Measurements from ENCODE around the gene AQP1. TPM values are rescaled to one million over a fixed set of nuclear protein-coding genes. Genes with fewer than 3 reads are reported as not detected.

AQP1 gene
- total RNA-seq, 1 donor from 2014 or later: 243 TPM

DNA sequence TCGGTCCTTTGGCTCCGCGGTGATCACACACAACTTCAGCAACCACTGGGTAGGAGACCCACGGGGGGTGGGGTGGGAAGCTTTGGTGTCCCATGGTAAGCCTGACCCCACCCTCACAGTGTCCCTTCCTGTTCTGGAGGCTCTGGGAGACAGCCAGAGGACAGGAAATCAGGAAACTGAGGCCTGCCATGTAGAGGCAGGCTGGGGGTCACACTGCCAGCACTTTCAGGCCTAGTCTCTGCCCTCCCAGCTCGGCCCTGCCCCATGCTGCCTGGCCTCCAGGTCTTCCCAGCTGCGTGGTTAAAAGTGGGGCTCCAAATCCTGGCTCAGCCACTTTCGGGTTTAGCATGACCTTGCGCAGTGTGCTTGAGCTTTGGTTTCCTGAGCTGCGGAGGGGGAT, 10.9 kb downstream of the AQP1 start:
- peak in 1 of 2 donors; percentile 70 for DNase-seq (ENCODE audit: extremely low spot score in 2 of 2)
- no peak for TF ChIP-seq POLR2AphosphoS5 (IDR thresholded peaks at IDR 0.05; ENCODE audit: insufficient read depth in 1 of 2, low read depth in 1 of 2)
- TF ChIP-seq CTCF (IDR thresholded peaks at IDR 0.05): no peak
- no peak for TF ChIP-seq POLR2A (IDR thresholded peaks at IDR 0.05)

DNA sequence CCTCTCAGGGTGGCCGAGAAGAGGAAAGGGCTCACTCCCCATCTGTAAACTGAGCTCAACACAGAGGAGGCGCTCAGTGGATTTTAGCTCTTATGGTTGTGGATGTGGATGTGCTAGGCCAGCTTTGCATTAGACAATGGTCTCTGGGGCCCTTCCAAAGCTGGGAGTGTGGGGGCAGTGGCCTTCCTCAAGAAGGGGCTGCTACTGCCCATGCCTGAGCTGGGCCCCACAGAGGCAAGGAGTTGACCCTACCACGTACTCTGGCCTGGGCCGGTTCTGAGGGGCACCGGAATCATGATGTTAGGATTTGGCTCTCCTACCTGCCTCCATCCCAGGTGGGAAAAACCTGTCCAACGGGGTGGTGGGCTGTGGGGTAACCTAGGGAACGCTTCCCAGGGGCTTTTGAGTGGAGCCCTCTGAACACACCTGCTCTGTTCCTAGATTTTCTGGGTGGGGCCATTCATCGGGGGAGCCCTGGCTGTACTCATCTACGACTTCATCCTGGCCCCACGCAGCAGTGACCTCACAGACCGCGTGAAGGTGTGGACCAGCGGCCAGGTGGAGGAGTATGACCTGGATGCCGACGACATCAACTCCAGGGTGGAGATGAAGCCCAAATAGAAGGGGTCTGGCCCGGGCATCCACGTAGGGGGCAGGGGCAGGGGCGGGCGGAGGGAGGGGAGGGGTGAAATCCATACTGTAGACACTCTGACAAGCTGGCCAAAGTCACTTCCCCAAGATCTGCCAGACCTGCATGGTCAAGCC, 11.5 kb downstream of the AQP1 start:
- Histone ChIP-seq H3K27ac (peak overlapping the region; percentile 65), H3K9me3 (no peaks in the 10 kb centered on the region), H3K4me3 (no peak overlapping the region), H3K36me3 (no peaks in the 10 kb centered on the region), H3K27me3 (no peaks in the 10 kb centered on the region), H3K4me1 (peaks cover 21% of the 10 kb centered on the region)
- DNase-seq (ENCODE audit: extremely low spot score in 2 of 2): peak; percentile 72 to 93
- intact Hi-C loops (cut with DNase I): no loop called here
- TF ChIP-seq POLR2A (IDR thresholded peaks at IDR 0.05) (no peak), POLR2AphosphoS5 (IDR thresholded peaks at IDR 0.05; ENCODE audit: insufficient read depth in 1 of 2, low read depth in 1 of 2) (no peak), CTCF (IDR thresholded peaks at IDR 0.05) (no peak)

More for the DNA sequence above, 10.9 kb downstream of the AQP1 start:
- H3K36me3 ChIP-seq: no peaks in the 10 kb centered on the region
- H3K27me3 ChIP-seq: no peaks in the 10 kb centered on the region
- intact Hi-C loops (cut with DNase I): no loop called here
- H3K4me1 ChIP-seq: peaks cover 21% of the 10 kb centered on the region
- H3K4me3 ChIP-seq: no peak overlapping the region
- peak overlapping the region; percentile 65 for H3K27ac ChIP-seq
- no peaks in the 10 kb centered on the region for H3K9me3 ChIP-seq

- Histone ChIP-seq H3K4me1 (peaks cover 21% of the 10 kb centered on the region), H3K4me3 (no peak overlapping the region), H3K27ac (no peak overlapping the region), H3K9me3 (no peaks in the 10 kb centered on the region), H3K27me3 (no peaks in the 10 kb centered on the region), H3K36me3 (no peaks in the 10 kb centered on the region)
- DNase-seq (ENCODE audit: extremely low spot score in 2 of 2): peak in 1 of 2 donors; percentile 79
- no peak for TF ChIP-seq CTCF (IDR thresholded peaks at IDR 0.05)
- no peak for TF ChIP-seq POLR2AphosphoS5 (IDR thresholded peaks at IDR 0.05; ENCODE audit: insufficient read depth in 1 of 2, low read depth in 1 of 2)
- TF ChIP-seq POLR2A (IDR thresholded peaks at IDR 0.05): no peak
- intact Hi-C loops (cut with DNase I): no loop called here
Measured at GRCh38 chr7:30923774-30924413, 12.2 kb downstream of the AQP1 start.

- no peaks in the 10 kb centered on the region for H3K36me3 ChIP-seq
- TF ChIP-seq POLR2A (IDR thresholded peaks at IDR 0.05) (no peak), CTCF (IDR thresholded peaks at IDR 0.05) (no peak), POLR2AphosphoS5 (IDR thresholded peaks at IDR 0.05; ENCODE audit: insufficient read depth in 1 of 2, low read depth in 1 of 2) (no peak)
Measured at GRCh38 chr7:30924624-30925023, 13.0 kb downstream of the AQP1 start.

DNA sequence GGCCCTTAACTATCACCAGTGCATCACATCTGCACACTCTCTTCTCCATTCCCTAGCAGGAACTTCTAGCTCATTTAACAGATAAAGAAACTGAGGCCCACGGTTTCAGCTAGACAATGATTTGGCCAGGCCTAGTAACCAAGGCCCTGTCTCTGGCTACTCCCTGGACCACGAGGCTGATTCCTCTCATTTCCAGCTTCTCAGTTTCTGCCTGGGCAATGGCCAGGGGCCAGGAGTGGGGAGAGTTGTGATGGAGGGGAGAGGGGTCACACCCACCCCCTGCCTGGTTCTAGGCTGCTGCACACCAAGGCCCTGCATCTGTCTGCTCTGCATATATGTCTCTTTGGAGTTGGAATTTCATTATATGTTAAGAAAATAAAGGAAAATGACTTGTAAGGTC, 13.5 kb downstream of the AQP1 start:
- H3K4me3 ChIP-seq: no peak overlapping the region
- H3K4me1 ChIP-seq: peaks cover 17% of the 10 kb centered on the region
- no peaks in the 10 kb centered on the region for H3K27me3 ChIP-seq
- peak in 1 of 2 donors; percentile 74 for DNase-seq (ENCODE audit: extremely low spot score in 2 of 2)
- TF ChIP-seq POLR2A (IDR thresholded peaks at IDR 0.05): no peak
- no peak for TF ChIP-seq CTCF (IDR thresholded peaks at IDR 0.05)
- no peak for TF ChIP-seq POLR2AphosphoS5 (IDR thresholded peaks at IDR 0.05; ENCODE audit: insufficient read depth in 1 of 2, low read depth in 1 of 2)
- intact Hi-C loops (cut with DNase I): no loop called here
- no peaks in the 10 kb centered on the region for H3K36me3 ChIP-seq
- no peak overlapping the region for H3K27ac ChIP-seq
- H3K9me3 ChIP-seq: no peaks in the 10 kb centered on the region

More at GRCh38 chr7:30924624-30925023, 13.0 kb downstream of the AQP1 start:
- Histone ChIP-seq H3K9me3 (no peaks in the 10 kb centered on the region), H3K27ac (no peak overlapping the region), H3K27me3 (no peaks in the 10 kb centered on the region), H3K4me1 (peaks cover 21% of the 10 kb centered on the region), H3K4me3 (no peak overlapping the region)
- intact Hi-C loops (cut with DNase I): no loop called here
- peak; percentile 40 to 80 for DNase-seq (ENCODE audit: extremely low spot score in 2 of 2)
